Umbilical cord (tissue), 2 donors: ENCODE results near the gene KCNJ4. TPM values are rescaled to one million over a fixed set of nuclear protein-coding genes. Genes with fewer than 3 reads are reported as not detected.

Source experiments
- DNase-seq: peaks from one replicate; pipeline ENCODE4 v3.0.0-alpha.2; 2015; ENCODE audit warnings: low spot score
- total RNA-seq: library from RNA; depleted of rRNA; stranded (reverse); fragments of >200 nt; gene quantifications from one replicate; pipeline ENCODE4 v1.2.3, GENCODE V29; 2014; ENCODE audit warnings: low replicate concordance; ENCODE audit not compliant: insufficient read depth

KCNJ4 gene
- total RNA-seq, 1 donor from 2014 or later: not detected

- no peak for DNase-seq
These were observed 23.6 kb downstream of the KCNJ4 start for GRCh38 chr22:38431266-38432010.

- no peak for DNase-seq
These were observed 25.4 kb downstream of the KCNJ4 start for GRCh38 chr22:38429499-38430068.

- DNase-seq: no peak
These were observed 26.3 kb downstream of the KCNJ4 start for GRCh38 chr22:38428714-38429113.

- DNase-seq: no peak
These were observed 27.1 kb downstream of the KCNJ4 start for GRCh38 chr22:38427940-38428339.

- no peak for DNase-seq
These were observed 27.5 kb downstream of the KCNJ4 start for GRCh38 chr22:38427465-38427864.

GRCh38 chr22:38426628-38427027, 28.4 kb downstream of the KCNJ4 start:
- no peak for DNase-seq

- DNase-seq: no peak
These were observed 30.4 kb downstream of the KCNJ4 start for GRCh38 chr22:38424525-38425080.

GRCh38 chr22:38423512-38424503, 31.2 kb downstream of the KCNJ4 start:
- DNase-seq: no peak

- no peak for DNase-seq
These were observed 32.1 kb downstream of the KCNJ4 start for GRCh38 chr22:38422611-38423511.

- DNase-seq: no peak
These were observed 34.3 kb downstream of the KCNJ4 start for GRCh38 chr22:38420734-38421133.

GRCh38 chr22:38419858-38420160, 35.2 kb downstream of the KCNJ4 start:
- DNase-seq: no peak

GRCh38 chr22:38419121-38419857, 35.7 kb downstream of the KCNJ4 start:
- DNase-seq: no peak

GRCh38 chr22:38418589-38418988, 36.4 kb downstream of the KCNJ4 start:
- no peak for DNase-seq

GRCh38 chr22:38417252-38418060, 37.5 kb downstream of the KCNJ4 start:
- no peak for DNase-seq

GRCh38 chr22:38416621-38417251, 38.3 kb downstream of the KCNJ4 start:
- no peak for DNase-seq

- no peak for DNase-seq
These were observed 39.3 kb downstream of the KCNJ4 start for GRCh38 chr22:38415561-38416321.

GRCh38 chr22:38415046-38415445, 40.0 kb downstream of the KCNJ4 start:
- DNase-seq: no peak

GRCh38 chr22:38414009-38414395, 41.0 kb downstream of the KCNJ4 start:
- no peak for DNase-seq
